HL-60 (cell line): ENCODE measurements around the gene PDE8A.

Source experiments
- CTCF ChIP-seq: IDR thresholded peaks from one replicate; pipeline ENCODE4 v1.5.1; 2011; ENCODE audit warnings: low read length, control low read depth, inconsistent platforms; ENCODE audit not compliant: insufficient read depth
- GABPA ChIP-seq: IDR thresholded peaks from 2 replicates; pipeline ENCODE4 v1.6.1; 2012; ENCODE audit warnings: low read depth
- POLR2AphosphoS5 ChIP-seq: IDR thresholded peaks from 2 replicates; pipeline ENCODE4 v1.6.1; 2012; ENCODE audit warnings: low read depth
- REST ChIP-seq: IDR thresholded peaks from 2 replicates; pipeline ENCODE4 v1.6.1; 2012; ENCODE audit warnings: low read depth; ENCODE audit not compliant: insufficient replicate concordance

- TF ChIP-seq POLR2AphosphoS5: no peak
- no peak for TF ChIP-seq CTCF
- no peak for TF ChIP-seq REST
- no peak for TF ChIP-seq GABPA
Observed at GRCh38 chr15:84938726-84939125, 42.9 kb upstream of the PDE8A start.
